ENCODE results near the gene DOLK. TPM values are rescaled to one million over a fixed set of nuclear protein-coding genes. Genes with fewer than 3 reads are reported as not detected.

Gene DOLK
- total and polyA plus RNA-seq, 10 of the 15 experiments (the other 5 are each of a cell fraction or from before 2014, with no cell fraction given): 1.9 to 18.2 (median 9.1) TPM

GRCh38 chr9:128910906-128911305, 36.5 kb downstream of the DOLK start (continued):
- TF ChIP-seq EP300 (IDR thresholded peaks at IDR 0.05; ENCODE audit: borderline replicate concordance in 1 of 2, control insufficient read depth in 1 of 2, low read depth in 2 of 2, low read length in 2 of 2): no peak
- TF ChIP-seq ETV6 (conservative IDR thresholded peaks at IDR 0.05 in 1 of 2, IDR thresholded peaks at IDR 0.05 in 1 of 2; ENCODE audit: borderline replicate concordance in 1 of 2, low read depth in 1 of 2): no peak
- no peak for TF ChIP-seq SIN3A (IDR thresholded peaks at IDR 0.05; ENCODE audit: low read depth, low read length)
- TF ChIP-seq CEBPZ (IDR thresholded peaks at IDR 0.05; ENCODE audit: low read depth, low read length): no peak
- TF ChIP-seq POLR2AphosphoS2 (IDR thresholded peaks at IDR 0.05; ENCODE audit: low read depth, low read length): no peak

DNA sequence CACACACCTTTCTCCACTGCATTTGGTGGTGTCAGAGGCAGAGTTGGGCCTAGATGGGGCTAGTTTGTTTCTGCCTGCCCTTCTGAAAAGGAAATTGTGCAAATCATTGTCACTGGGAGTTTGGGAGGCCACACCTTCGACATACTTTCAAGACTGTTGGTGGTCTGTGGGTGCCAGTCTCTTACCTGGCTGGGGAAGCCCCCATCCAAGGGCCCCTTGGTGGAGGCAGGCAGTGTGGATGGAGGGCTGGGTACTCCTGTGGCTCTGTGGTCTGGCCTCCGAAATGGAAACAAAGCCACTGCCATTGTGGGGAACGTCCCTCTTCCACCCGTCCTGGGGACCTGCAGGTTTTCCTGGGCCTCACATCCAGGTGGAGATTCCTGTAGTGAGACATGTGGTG, 37.5 kb downstream of the DOLK start:
- no peak overlapping the region for H3K9ac ChIP-seq (ENCODE audit: control insufficient read depth, insufficient read depth, low read length)
- 60% methylated on average over 4 of the region's 4 CpGs for WGBS (ENCODE audit: insufficient coverage, insufficient replicate concordance, low lambda C conversion rate, missing lambda C conversion rate)
- H3K27me3 ChIP-seq (replicated peaks in 1 of 2; ENCODE audit: control insufficient read depth in 2 of 2, insufficient read depth in 2 of 2, low read length in 1 of 2): no peaks in the 10 kb centered on the region
- no TSS peak for BruUV-seq (replicated peaks)
- no peaks in the 10 kb centered on the region for H3K9me3 ChIP-seq (replicated peaks; ENCODE audit: control insufficient read depth, insufficient read depth, low read length)
- H3K4me2 ChIP-seq (ENCODE audit: control insufficient read depth, insufficient read depth): no peak overlapping the region
- peaks cover 8 to 28% of the 10 kb centered on the region in 2 experiments; a peak in 3 of 4 replicates for H3K36me3 ChIP-seq (ENCODE audit: control insufficient read depth in 2 of 2, insufficient read depth in 2 of 2, low read length in 1 of 2)
- ChIA-PET RAD21 (ENCODE audit: unreplicated experiment) (no interaction called here), SMC1A (ENCODE audit: uncharacterized antibody, unreplicated experiment) (no interaction called here), CTCF (no interaction called here), POLR2A (no interaction called here)
- no peak for TF ChIP-seq MLLT1 (IDR thresholded peaks at IDR 0.05)
- TF ChIP-seq, protein P1, sequence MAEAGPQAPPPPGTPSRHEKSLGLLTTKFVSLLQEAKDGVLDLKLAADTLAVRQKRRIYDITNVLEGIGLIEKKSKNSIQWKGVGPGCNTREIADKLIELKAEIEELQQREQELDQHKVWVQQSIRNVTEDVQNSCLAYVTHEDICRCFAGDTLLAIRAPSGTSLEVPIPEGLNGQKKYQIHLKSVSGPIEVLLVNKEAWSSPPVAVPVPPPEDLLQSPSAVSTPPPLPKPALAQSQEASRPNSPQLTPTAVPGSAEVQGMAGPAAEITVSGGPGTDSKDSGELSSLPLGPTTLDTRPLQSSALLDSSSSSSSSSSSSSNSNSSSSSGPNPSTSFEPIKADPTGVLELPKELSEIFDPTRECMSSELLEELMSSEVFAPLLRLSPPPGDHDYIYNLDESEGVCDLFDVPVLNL (IDR thresholded peaks at IDR 0.05; ENCODE audit: low read depth, low read length): no peak
- H3K27ac ChIP-seq (ENCODE audit: control insufficient read depth, insufficient read depth): no peak overlapping the region
- no peaks in the 10 kb centered on the region for H3K4me1 ChIP-seq (ENCODE audit: control insufficient read depth, insufficient read depth, low read length)
- DNase-seq (ENCODE audit: low read depth, low spot score): no peak
- no peaks in the 10 kb centered on the region for H4K20me1 ChIP-seq (ENCODE audit: control insufficient read depth, insufficient read depth)
- no peak for FAIRE-seq
- H3K79me2 ChIP-seq (ENCODE audit: control insufficient read depth, insufficient read depth, low read length): no peaks in the 10 kb centered on the region
- no peak overlapping the region for H3K4me3 ChIP-seq
- H2AFZ ChIP-seq (ENCODE audit: control insufficient read depth, low read depth, low read length): no peak overlapping the region
- in situ Hi-C loops (cut with MboI) (no loop called here), intact Hi-C loops (cut with micrococcal nuclease; ENCODE audit: unreplicated experiment) (no loop called here)
- ATAC-seq: no peak
